Right cardiac atrium (tissue), 5 donors: ENCODE data around the gene RNPEP. TPM values are rescaled to one million over a fixed set of nuclear protein-coding genes. Genes with fewer than 3 reads are reported as not detected.

Experiments used
- ATAC-seq, 2 donors: fragments of 200-7000 bp; cut with Tn5 transposase; one replicate each; pipeline versions ENCODE4 v1.8.0 to v1.9.1; 2020; ENCODE audit warnings: moderate library complexity in 2 of 2, mild to moderate bottlenecking in 1 of 2
- DNase-seq, 3 donors: peaks; one replicate each; pipeline ENCODE4 v3.0.0-alpha.2; 2020
- H3K27ac ChIP-seq: one replicate; pipeline ENCODE4 v1.5.1; 2013; ENCODE audit warnings: mild to moderate bottlenecking, low read length, control low read depth, moderate library complexity
- H3K27me3 ChIP-seq: one replicate; pipeline ENCODE4 v1.6.1; 2013; ENCODE audit not compliant: control insufficient read depth, insufficient read depth
- H3K4me1 ChIP-seq: one replicate; pipeline ENCODE4 v1.6.1; 2013; ENCODE audit warnings: low read length; ENCODE audit not compliant: control insufficient read depth, insufficient read depth
- H3K4me3 ChIP-seq: one replicate; pipeline ENCODE4 v1.5.1; 2013; ENCODE audit warnings: low read length, control low read depth
- H3K9me3 ChIP-seq: one replicate; pipeline ENCODE4 v1.6.1; 2013; ENCODE audit warnings: low read length; ENCODE audit not compliant: control insufficient read depth
- WGBS: extraction: QIAGEN DNeasy Blood & Tissue Kit; methylation state at CpG from one replicate; pipeline ENCODE4 v1.1.7; 2013; 5-methylcytosine and 5-hydroxymethylcytosine counted together
- intact Hi-C, 4 donors: fragments of 100-400 bp; cut with DNase I; formaldehyde crosslinking; loops; one replicate each; pipeline versions ENCODE4 v1.11.0 to v1.14.0; 2022 to 2023
- polyA plus RNA-seq: library from polyadenylated mRNA; stranded (reverse); fragments of 200-250 nt; gene quantifications from one replicate; pipeline ENCODE4 v1.2.3, GENCODE V29; 2013
- total RNA-seq, 4 donors: library from RNA; stranded (reverse); fragmentation: NEBNext Ultra II Directional; extraction: Animal tissue kit (Norgen Biotek cat#: 25700); gene quantifications; one replicate each; pipeline ENCODE4 v1.2.1, GENCODE V29; 2021
- donor health status: healthy with polysubstance abuse.
- donor health status: DM: no; HTN: yes; CAD: no.
- donor health status: DM: no; HTN: no; CAD: no.
- donor health status: DM: no; HTN: yes; CAD: no; lungs with severe emphysema.
- donor health status: DM: yes; HTN: yes; CAD: no.

Gene RNPEP
- total and polyA plus RNA-seq, 5 donors, result 14.1 to 19.4 (median 18.7) TPM

- ATAC-seq, result peak; percentile 39 to 41
- H3K27me3 ChIP-seq, result no peaks in the 10 kb centered on the region
- intact Hi-C loops, result loop anchor here in 1 of 4 donors (2.0 kb wide), 1 partner anchor 108 kb away; no protein-coding TSS in a partner anchor
- no peaks in the 10 kb centered on the region for H3K9me3 ChIP-seq
- no peak for DNase-seq
- no peak within 1 kb of the TSS for H3K4me3 ChIP-seq
- no peak within 1 kb of the TSS for H3K27ac ChIP-seq
- H3K4me1 ChIP-seq, result no peaks in the 10 kb centered on the region
- WGBS, result 78% methylated on average over 24 of the region's 24 CpGs
Observed at GRCh38 chr1:202010180-202011015, 27.9 kb downstream of the RNPEP start, which contains the start of gene ELF3. ELF3 (plus strand) TSS chr1:202010587; CDS start chr1:202011137, 550 bp downstream.

- ATAC-seq, result no peak
- no peaks in the 10 kb centered on the region for H3K4me1 ChIP-seq
- H3K4me3 ChIP-seq, result no peak overlapping the region
- 90% methylated on average over 11 of the region's 11 CpGs for WGBS
- intact Hi-C loops, result loop anchor here in 1 of 4 donors (2.0 kb wide), 1 partner anchor 107 kb away; no protein-coding TSS in a partner anchor
- no peaks in the 10 kb centered on the region for H3K9me3 ChIP-seq
- no peaks in the 10 kb centered on the region for H3K27me3 ChIP-seq
- H3K27ac ChIP-seq, result no peak overlapping the region
- no peak for DNase-seq
Observed at GRCh38 chr1:202011994-202012393, 29.5 kb downstream of the RNPEP start.

GRCh38 chr1:202012544-202013478 is 30.4 kb downstream of the RNPEP start:
- ATAC-seq (no peak), DNase-seq (no peak)
- Histone ChIP-seq H3K4me1 (no peaks in the 10 kb centered on the region), H3K4me3 (no peak overlapping the region), H3K9me3 (no peaks in the 10 kb centered on the region), H3K27me3 (no peaks in the 10 kb centered on the region), H3K27ac (no peak overlapping the region)
- WGBS, result 83% methylated on average over 35 of the region's 35 CpGs
- intact Hi-C loops, result no loop called here

- intact Hi-C loops, result no loop called here
- ATAC-seq, result no peak
- no peak for DNase-seq
- 95% methylated on average over 12 of the region's 12 CpGs for WGBS
- Histone ChIP-seq H3K9me3 (no peaks in the 10 kb centered on the region), H3K27ac (no peak overlapping the region), H3K27me3 (no peaks in the 10 kb centered on the region), H3K4me1 (no peaks in the 10 kb centered on the region), H3K4me3 (no peak overlapping the region)
Observed at GRCh38 chr1:202013603-202014002, 31.2 kb downstream of the RNPEP start.

- H3K4me3 ChIP-seq, result no peak overlapping the region
- 93% methylated on average over 6 of the region's 6 CpGs for WGBS
Observed at GRCh38 chr1:202014060-202014459, 31.6 kb downstream of the RNPEP start.

GRCh38 chr1:202014915-202015661 is 32.6 kb downstream of the RNPEP start:
- ATAC-seq, result no peak
- no peak overlapping the region for H3K4me3 ChIP-seq
- H3K27ac ChIP-seq, result no peak overlapping the region
- no peak for DNase-seq
- no peaks in the 10 kb centered on the region for H3K27me3 ChIP-seq
- H3K9me3 ChIP-seq, result no peaks in the 10 kb centered on the region
- WGBS, result 88% methylated on average over 17 of the region's 17 CpGs
- no peaks in the 10 kb centered on the region for H3K4me1 ChIP-seq
- intact Hi-C loops, result no loop called here

More at GRCh38 chr1:202014060-202014459, 31.6 kb downstream of the RNPEP start:
- H3K27ac ChIP-seq, result no peak overlapping the region
- no peak for ATAC-seq
- intact Hi-C loops, result no loop called here
- no peaks in the 10 kb centered on the region for H3K27me3 ChIP-seq
- no peaks in the 10 kb centered on the region for H3K4me1 ChIP-seq
- no peaks in the 10 kb centered on the region for H3K9me3 ChIP-seq
- DNase-seq, result no peak

GRCh38 chr1:202015662-202015937 is 33.2 kb downstream of the RNPEP start:
- 89% methylated on average over 3 of the region's 3 CpGs for WGBS
- no peaks in the 10 kb centered on the region for H3K4me1 ChIP-seq
- H3K27me3 ChIP-seq, result no peaks in the 10 kb centered on the region
- no peak overlapping the region for H3K27ac ChIP-seq
- intact Hi-C loops, result no loop called here
- DNase-seq (no peak), ATAC-seq (no peak)
- no peak overlapping the region for H3K4me3 ChIP-seq
- no peaks in the 10 kb centered on the region for H3K9me3 ChIP-seq

GRCh38 chr1:202016022-202016810 is 33.8 kb downstream of the RNPEP start:
- WGBS, result 89% methylated on average over 9 of the region's 9 CpGs
- no peak for ATAC-seq
- Histone ChIP-seq H3K4me3 (no peak overlapping the region), H3K27me3 (no peaks in the 10 kb centered on the region), H3K27ac (no peak overlapping the region), H3K4me1 (no peaks in the 10 kb centered on the region), H3K9me3 (no peaks in the 10 kb centered on the region)
- intact Hi-C loops, result no loop called here
- no peak for DNase-seq

GRCh38 chr1:202016811-202017748 is 34.6 kb downstream of the RNPEP start:
- no peaks in the 10 kb centered on the region for H3K27me3 ChIP-seq
- ATAC-seq (no peak), DNase-seq (no peak)
- H3K9me3 ChIP-seq, result no peaks in the 10 kb centered on the region
- no peaks in the 10 kb centered on the region for H3K4me1 ChIP-seq
- intact Hi-C loops, result no loop called here
- H3K27ac ChIP-seq, result no peak overlapping the region
- H3K4me3 ChIP-seq, result no peak overlapping the region
- 92% methylated on average over 21 of the region's 21 CpGs for WGBS
